Myocyte (in vitro differentiated cells): ENCODE data around the gene ZRANB3. TPM values are rescaled to one million over a fixed set of nuclear protein-coding genes. Genes with fewer than 3 reads are reported as not detected.
"Not testable (repeated sequence)": the region's sequence is repeated elsewhere in the genome, so short reads cannot be mapped to it uniquely, and the experiment has no call there.

ENCODE experiments used
- DNase-seq: peaks from one replicate; pipeline ENCODE4 v3.0.0-alpha.2; 2012; ENCODE audit warnings: low read depth
- total RNA-seq: library from RNA; depleted of rRNA; stranded (reverse); fragments of >200 nt; gene quantifications from 2 replicates; pipeline ENCODE4 v1.2.3, GENCODE V29; 2014

Gene ZRANB3
- total RNA-seq, 1 donor from 2014 or later = 7.9 TPM

- DNase-seq = peak; percentile 3
These were observed 398.7 kb downstream of the ZRANB3 start for GRCh38 chr2:135132314-135132713.

GRCh38 chr2:135130751-135131150, 400.3 kb downstream of the ZRANB3 start:
- no peak for DNase-seq

DNA sequence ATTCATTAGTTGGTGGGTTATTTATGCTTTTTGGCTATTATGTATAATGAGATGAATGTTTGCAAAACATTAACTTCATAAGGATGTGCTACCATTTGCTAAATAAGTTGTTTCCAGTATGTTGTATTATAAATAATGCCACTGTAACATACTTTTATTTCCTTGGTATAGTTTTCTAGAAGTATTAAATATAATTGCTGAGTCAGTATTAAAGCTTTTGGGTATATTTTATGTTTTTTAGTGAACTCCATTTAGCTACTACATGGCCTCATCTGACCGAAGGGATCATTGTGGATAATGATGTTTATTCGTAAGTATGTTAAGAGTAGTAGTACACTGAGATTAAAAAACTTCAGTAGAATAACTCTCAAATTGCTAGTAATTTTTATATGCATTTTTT, 405.1 kb downstream of the ZRANB3 start:
- DNase-seq = no peak

DNA sequence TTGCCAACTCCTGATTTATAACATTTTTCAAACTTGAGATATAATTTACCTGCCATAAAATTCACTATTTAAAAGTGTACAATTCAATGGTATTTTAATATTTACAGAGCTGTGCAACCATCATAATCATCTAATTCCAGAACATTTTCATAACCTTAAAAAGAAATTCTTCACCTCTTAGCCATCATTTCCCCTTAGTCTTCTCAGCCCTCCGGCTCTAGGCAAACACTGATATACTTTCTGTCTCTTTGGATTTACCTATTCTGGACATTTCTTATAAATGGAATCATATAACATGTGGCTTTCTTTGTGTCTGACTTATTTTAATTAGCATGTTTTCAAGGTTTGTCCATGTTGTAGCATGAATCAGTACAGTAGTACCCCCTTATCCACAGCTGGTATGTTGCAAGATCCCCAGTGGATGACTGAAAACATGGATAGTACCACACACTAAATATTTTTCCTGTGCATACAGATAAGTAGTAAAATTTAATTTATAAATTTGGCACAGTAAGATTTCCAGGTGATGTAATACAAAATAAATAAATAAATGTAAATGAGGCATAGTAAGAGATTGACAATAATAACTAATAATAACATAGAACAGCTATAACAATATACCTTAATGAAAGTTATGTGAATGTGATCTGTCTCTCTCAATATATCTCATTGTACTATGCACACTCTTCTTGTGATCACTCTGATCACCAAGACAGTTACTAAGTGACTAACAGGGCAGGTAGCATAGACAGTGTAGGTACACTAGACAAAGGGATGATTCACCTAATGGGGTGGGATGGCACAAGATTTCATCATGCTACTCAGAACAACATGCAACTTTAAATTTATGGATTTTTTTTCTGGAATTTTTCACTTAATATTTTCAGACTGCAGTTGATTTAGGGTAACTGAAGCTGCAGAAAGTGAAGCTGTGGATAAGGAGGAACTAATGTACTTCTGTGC, 405.8 kb downstream of the ZRANB3 start:
- DNase-seq = no peak

- not testable (repeated sequence) for DNase-seq
These were observed 409.4 kb downstream of the ZRANB3 start for GRCh38 chr2:135121658-135122039.

GRCh38 chr2:135121016-135121657, 409.9 kb downstream of the ZRANB3 start:
- DNase-seq = peak; percentile 23

DNA sequence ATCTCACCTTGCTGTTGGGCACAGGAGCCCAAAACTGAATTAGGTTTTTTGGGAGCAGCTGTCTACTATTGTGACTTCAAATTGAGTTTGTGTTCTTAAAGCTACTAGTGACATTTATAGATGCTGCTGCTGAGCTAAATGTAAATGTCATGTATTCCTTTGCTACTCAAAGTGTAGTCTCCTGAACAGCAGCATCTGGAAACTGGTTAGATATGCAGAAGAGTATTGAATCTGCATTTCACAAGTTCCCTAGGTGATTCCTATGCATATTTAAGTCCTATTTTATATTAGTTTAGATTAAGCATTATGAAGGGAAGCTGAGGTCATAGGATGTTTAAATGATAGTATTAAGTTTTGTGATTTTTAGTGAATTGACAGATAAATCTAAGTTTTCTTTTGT, 411.4 kb downstream of the ZRANB3 start:
- no peak for DNase-seq

- DNase-seq = no peak
These were observed 417.7 kb downstream of the ZRANB3 start for GRCh38 chr2:135113322-135113721.

DNA sequence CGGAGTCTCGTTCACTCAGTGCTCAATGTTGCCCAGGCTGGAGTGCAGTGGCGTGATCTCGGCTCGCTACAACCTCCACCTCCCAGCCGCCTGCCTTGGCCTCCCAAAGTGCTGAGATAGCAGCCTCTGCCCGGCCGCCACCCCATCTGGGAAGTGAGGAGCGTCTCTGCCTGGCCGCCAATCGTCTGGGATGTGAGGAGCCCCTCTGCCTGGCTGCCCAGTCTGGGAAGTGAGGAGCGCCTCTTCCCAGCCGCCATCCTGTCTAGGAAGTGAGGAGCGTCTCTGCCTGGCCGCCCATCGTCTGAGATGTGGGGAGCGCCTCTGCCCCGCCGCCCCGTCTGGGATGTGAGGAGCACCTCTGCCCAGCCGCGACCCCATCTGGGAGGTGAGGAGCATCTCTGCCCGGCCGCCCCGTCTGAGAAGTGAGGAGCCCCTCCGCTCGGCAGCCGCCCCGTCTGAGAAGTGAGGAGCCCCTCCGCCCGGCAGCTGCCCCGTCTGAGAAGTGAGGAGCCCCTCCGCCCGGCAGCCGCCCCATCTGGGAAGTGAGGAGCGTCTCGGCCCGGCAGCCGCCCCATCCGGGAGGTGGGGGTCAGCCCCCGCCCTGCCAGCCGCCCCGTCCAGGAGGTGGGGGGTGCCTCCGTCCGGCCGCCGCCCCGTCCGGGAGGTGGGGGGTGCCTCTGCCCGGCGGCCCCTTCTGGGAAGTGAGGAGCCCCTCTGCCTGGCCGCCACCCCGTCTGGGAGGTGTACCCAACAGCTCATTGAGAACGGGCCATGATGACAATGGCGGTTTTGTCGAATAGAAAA, 425.3 kb downstream of the ZRANB3 start:
- DNase-seq = not testable (repeated sequence)

- DNase-seq = no peak
These were observed 427.2 kb downstream of the ZRANB3 start for GRCh38 chr2:135103843-135104242.

DNA sequence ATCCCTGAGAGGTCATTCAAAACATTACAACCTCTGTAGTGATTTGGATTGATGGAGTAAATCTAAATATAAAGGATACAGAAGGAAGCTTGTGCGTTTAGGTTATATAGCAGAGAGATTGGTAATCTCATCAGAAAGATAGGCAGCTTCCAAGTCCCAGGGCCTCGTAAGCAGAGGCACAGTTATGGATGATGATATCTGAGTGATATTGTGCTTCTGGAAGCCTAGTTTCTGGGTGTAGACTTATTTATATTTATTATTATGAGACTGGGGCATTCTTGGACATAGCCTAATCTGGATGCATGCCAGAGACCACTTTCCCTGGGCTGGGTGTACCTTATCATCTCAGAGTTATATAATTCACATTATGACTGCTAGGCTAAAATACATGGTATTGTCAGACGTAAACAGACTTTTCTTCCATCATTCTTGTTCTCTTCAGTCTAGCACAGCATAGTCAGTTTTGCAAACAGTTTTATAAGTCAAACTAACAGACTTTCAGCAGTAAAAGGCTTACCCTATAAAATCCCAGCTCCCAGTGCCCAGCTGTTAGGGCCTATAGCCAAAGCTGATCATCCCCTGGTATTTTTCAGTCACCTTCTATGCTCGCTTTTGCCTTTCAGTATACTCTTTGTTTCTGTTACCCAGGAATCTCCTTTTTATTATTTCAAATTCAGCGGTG, 431.1 kb downstream of the ZRANB3 start:
- DNase-seq = no peak

- no peak for DNase-seq
These were observed 433.3 kb downstream of the ZRANB3 start for GRCh38 chr2:135097532-135098231.

DNA sequence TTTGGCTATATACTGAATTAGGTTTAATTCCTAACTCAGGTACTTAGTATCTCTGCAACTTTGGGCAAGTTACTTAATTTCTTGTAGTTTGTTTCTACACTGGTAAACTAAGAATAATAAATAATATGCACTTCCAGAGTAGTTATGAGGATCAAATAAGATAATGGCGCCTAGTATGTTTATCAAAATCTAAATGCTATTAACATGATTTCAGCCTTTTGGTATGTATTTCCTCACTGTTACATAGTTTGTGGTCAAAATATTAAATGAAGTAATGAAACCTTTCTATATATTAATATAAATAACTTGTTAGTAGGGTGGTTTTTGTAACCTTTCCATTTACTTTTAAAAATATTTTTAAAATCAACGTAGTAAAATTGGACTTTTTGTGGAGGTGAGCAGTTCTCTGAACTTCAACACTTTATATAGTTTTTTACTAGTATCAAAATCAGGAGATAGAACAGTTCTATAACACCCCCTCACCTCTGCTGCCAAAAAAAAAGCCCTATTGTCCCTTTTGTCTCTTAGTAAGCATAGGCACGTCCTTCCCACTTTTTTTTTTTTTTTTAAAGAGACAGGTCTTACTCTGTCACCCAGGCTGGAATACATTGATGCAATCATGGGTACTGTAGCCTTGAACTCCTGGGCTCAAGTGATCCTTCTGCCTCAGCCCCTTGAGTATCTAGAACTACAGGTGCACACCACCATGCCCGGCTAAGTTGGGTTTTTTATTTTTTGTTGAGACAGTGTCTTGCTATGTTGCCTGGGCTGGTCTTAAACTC, 434.2 kb downstream of the ZRANB3 start:
- no peak for DNase-seq

DNA sequence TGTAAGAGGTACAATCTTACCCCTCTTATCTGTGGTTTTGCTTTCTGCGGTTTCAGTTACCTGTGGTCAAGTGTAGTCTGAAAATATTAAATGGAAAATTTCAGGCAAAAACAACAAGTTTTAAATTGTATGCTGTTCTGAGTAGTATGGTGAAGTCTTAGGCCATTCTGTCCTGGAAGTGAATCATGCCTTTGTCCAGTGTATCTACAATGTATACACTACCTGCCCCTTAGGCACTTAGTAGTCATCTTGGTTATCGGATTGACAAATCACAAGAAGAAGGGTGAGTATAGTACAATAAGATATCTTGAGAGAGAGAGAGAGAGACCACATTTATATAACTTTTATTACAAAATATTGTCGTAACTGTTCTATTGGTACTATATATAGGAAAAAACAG, 435.4 kb downstream of the ZRANB3 start:
- DNase-seq = no peak

- no peak for DNase-seq
These were observed 436.5 kb downstream of the ZRANB3 start for GRCh38 chr2:135094508-135094907.

- no peak for DNase-seq
These were observed 437.2 kb downstream of the ZRANB3 start for GRCh38 chr2:135093670-135094330.

- DNase-seq = no peak
These were observed 437.8 kb downstream of the ZRANB3 start for GRCh38 chr2:135093193-135093592.

DNA sequence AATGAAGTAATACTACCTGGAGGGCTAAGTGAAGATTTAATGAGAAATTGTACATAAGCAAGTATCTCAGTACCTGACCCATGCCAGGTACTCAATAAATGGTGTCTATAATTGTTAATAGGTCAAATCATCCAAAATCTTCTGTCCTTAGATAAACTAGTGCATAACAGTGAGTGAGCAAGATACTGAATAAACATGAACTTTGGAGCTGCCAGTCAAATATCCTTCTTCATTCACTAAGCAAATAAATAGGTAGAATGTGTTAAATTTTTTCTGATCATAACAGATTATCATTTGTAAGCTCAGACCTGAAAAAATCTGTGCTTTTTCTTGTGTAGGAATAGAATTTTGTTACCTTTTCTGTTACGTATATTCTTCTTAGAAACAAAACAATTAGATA, 439.3 kb downstream of the ZRANB3 start:
- no peak for DNase-seq

GRCh38 chr2:135089597-135089996, 441.4 kb downstream of the ZRANB3 start:
- not testable (repeated sequence) for DNase-seq
